GM18526 (cell line): Measurements from ENCODE around the gene PRDX4.

Source experiments
- POLR2A ChIP-seq: IDR thresholded peaks from 3 replicates; pipeline ENCODE4 v1.6.1; 2011; ENCODE audit not compliant: insufficient read length; ENCODE audit errors: extremely low read depth

The PRDX4 gene

DNA sequence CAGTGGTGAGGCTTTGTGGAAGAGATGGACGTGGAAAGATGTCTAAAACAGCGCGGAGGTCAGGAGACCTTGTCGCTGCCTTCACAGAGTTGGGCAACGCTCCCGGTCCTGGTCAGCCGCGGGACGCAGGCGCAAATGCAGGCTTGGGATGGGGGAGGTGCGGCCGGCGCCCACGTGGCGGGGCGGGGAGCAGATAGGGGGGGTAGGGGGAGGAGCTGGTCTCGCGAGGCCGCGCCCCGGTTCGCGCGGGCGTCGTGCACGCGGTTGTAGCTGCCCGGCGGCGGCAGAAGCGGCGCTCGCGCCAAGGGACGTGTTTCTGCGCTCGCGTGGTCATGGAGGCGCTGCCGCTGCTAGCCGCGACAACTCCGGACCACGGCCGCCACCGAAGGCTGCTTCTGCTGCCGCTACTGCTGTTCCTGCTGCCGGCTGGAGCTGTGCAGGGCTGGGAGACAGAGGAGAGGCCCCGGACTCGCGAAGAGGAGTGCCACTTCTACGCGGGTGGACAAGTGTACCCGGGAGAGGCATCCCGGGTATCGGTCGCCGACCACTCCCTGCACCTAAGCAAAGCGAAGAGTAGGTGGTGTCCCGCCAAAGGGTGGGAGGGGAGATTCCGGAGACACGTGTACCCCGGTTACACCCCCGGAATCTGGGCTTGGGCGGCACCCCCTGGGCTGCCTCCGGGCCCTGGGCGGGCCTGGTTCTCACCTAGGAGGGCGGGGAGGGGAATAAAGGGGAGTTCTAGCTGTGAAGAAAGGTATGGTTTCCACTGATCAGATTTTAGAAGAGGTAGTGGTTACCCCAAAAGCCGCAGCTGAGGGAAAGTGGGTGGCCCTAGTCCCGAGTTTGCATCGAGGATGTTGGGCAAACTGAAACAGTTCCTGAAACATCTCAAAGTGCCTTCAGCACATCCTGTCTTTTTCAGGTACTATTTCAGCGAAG is at the start of gene PRDX4:
PRDX4 (plus strand) TSS at position 255 of the 939 bp plus-strand sequence; CDS start at position 333, 78 bp downstream.
- TF ChIP-seq POLR2A: peak; percentile 56

DNA sequence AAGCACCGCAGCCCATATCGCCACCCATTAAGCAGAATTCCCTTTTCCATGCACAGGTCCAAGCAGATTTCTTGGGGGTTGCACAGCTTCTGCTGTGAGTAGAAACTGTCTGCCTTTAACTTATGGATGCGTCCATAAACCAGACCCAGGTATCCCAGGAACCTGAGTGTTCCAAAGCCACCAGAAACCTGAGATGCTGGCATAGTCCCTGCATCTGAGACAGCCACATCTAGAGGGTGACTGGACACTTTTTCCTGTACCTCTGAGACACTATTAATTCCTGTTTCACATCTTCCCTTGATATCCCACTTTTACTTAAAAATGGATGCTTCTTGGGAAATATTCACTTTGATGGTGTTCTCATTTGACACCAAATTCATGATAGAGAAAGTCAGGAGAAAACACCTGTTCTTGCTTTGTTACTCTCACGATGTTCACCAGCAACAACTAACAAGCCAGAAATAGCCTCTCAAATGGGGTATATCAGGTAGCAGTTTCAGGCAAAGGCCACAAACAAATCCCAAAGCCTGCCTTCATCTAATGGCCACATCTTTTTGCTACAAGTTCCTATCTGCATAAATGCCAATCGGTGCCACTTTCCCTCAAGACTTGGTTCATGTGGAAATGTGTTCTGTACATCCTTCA is 45.5 kb upstream of the PRDX4 start:
- TF ChIP-seq POLR2A: no peak

DNA sequence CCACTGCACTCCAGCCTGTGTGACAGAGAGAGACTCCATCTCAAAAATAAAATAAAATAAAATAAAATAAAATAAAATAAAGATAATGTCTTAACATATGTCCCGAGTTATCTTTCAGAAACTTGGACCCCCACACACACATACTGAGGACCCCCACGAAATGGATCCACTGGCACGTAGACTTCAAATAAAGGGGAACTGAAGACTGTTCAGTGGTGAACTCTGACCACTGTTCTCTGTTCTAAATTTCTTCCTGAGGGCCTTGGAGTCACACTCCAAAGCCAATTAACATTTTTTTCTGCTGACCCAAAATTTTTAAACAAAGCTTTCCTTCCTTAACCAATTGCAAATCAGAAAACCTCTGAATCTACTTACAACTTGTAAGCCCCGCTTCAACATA is 43.5 kb upstream of the PRDX4 start:
- no peak for TF ChIP-seq POLR2A

DNA sequence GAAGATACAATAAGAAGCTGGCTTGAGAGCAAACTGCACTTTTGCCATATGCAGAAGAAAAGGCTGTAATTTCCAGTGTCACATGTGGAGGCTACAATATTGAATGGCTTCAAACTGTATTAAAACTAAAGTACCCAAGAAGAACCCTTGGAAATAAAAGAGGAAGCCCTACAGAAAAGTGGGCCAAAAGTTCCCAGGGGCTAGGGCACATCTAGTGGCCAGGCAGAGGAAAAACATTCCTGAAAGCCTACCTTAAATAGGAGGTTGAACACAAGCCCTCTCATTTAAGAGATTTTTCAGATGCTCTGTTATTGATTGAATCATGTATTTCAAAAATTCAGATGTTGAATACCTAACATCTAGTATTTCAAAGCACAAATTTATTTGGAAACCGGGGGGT is 40.6 kb upstream of the PRDX4 start:
- no peak for TF ChIP-seq POLR2A

DNA sequence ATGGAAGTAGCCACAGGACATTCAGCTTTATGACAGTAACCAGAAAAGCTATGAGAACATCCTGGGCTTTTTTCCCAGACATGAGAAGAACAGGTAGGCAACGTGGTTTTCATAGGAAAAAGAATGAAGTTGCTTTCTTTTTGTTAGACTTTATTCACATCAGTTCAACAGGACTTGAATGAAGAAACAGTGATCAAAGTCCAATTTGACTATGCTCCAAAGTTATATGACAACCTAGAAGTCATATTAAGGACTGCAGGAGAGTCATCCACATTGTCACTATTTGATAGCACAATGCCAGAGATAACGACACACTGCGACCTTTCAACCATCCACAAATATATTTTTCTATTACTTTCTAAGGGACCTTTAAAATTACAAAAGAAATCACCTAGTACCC is 39.2 kb upstream of the PRDX4 start:
- TF ChIP-seq POLR2A: no peak

DNA sequence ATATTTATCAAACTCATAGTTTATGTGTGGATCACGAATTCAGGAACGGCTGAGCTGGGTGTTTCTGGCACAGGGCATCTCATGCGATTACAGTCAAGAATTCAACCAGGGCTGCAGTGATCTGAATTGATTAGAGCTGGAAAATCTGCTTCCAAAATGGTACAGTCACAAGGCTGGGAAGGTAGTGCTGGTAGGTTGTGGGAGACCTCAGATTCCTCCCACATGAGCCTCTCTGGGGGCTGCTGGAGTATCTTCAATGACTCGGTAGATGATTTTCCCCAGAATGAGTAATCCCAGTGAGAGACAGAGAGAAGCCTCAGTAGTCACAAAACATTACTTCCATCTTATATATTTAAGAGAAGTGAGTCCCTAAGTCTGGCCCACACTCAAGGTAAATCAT is 36.2 kb upstream of the PRDX4 start:
- no peak for TF ChIP-seq POLR2A

DNA sequence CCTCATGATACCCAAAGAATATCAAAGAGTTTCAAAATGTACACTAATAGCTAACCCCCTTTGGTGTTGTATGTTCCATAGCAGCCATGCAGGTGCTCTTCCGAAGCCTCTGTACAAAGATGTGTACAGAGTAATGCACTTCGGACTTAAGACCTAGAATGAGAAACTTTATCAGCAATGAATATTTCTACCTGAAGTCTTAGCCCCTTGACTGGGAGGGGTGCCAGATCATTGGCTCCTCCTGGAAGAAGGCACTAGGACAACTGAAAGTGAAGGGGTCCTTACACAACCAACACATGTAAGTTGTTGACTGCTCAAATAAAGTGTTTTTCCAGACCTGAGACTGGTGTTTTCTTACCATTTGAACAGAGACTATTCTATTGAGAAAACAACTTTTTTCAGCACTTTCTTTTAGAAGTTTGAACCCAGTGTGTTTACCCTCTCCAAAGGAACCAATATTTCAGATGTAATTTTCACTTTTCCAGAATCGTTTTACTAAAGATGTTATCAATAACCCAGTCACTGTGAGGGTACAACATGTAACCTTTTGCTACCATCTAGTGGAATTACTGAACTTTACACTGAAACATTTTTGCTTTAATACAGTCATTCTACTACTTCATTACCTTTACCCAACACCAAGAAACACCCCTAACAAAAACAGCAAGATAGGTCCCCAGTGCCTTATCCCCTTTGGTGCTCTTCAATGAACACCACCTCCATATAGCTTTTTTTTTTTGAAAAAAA is 33.3 kb upstream of the PRDX4 start:
- no peak for TF ChIP-seq POLR2A

DNA sequence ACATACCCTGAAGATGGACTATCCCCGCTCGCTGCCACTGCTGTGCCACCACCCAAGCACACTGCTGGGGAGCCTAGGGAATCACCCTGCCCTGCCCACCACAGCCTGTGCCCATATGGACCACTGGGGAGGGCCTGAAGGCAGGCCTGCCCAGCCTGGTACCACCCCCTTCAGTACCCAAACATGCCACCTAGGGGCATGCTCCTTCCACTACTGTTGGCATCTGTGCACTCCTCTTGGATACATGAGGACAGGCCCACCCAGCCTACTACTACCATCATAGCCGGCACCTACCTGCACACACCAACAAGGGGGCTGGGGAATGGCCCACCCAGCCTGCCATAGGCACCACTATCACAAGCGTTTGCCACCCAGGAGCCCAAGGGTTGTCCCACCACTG is 30.1 kb upstream of the PRDX4 start:
- TF ChIP-seq POLR2A: no peak

DNA sequence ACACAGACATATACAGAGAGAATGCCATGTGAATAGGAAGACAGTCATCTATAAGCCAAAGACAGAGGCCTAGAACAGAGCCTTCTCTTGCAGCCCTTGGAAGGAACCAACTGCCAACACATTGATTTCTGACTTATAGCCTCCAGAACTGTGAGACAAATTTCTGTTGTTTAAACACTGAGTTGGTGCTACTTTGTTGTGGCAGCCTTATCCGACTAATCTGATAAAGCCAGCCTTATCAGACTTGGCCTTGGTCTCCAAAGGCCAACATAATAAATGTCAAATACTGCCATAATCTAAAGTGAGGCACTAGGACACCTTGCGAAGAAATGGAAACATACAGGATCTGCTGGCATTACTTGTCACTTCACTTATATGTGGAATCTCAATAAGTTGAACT is 24.3 kb upstream of the PRDX4 start:
- TF ChIP-seq POLR2A: no peak

DNA sequence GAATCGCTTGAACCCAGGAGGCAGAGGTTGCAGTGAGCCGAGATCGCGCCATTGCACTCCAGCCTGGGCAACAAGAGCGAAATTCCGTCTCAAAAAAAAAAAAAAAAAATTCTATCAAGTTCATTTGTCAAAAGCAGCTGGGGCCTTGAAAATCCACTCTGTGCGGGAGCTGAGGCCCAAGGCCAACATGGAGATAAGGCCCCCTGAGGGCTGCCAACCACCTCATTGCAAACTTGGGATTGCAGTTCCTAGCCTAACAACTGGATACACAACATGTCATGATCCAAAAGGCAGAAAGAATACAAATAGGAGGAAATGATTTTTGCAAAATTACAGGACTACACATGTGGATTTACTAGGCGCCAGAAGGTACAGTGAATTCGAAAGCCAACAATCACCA is 22.5 kb upstream of the PRDX4 start:
- no peak for TF ChIP-seq POLR2A

DNA sequence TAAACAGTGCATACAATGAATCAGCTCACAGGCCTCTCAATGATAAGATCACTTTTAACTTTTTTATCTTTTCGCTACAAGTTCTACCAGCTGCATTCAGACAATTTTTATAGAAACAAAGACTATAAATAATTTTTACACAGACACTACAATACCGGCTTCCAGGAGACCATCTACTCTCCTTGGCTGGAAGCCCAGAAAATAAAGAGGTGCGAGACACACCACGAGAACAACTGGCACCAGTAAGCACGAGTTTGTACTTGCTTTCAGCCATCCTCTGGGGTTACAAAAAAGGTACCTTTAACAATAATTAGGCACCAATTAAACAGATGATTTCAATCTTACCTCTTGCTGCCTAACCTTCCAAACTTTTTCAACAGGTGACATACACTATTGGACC is 11.2 kb upstream of the PRDX4 start:
- TF ChIP-seq POLR2A: no peak

DNA sequence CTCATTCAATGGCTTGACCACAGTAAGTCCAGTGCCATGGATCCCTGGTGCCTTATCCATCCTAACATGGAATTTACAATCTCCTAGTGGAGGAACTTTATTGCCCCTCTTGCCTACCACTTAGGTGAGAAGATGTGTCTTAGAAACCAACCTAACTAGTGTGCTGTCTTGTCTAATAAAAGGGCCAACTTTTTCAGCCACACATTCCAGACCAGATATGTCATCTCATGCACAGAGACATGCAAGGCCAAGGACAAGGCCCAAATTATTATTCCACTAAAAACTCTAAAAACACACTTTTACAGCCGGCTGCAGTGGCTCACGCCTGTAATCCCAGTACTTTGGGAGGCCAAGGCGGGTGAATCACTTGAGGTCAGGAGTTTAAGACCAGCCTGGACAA is 10.6 kb upstream of the PRDX4 start:
- TF ChIP-seq POLR2A: no peak

DNA sequence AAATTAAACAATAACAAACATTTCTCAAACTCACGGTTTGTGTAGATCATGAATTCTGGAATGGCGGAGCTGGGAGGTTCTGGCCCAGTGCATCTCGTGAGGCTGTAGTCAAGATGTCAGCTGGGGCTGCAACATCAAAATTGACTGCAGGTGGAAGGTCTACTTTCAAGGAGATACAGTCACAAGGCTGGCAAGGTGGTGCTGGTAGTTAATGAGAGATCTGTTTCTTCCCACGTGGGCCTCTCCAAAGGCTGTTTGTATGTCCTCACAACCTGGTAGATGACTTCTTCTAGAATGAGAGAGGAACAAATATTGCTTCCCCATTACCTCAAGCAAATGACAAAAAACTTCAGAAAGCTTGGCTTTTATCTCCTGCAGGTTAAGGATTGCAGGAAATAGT is 8.0 kb upstream of the PRDX4 start:
- TF ChIP-seq POLR2A: no peak

DNA sequence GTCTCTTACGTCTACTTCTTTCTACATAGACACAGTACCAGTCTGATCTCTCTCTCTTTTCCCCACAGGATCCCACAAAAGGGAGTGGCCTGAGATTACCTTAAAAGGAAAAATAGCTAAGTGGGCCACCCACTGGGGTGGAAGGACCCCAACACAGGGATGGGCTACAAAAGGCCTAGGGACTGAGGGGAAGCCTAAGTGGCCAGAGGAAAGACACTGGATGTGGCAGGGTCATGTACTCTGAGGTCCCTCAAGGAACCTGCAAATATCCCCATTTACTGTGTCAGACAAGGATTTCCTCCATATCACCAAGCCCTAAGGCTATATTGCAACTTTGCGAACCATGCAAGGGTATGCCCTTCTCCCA is 6.5 kb upstream of the PRDX4 start:
- no peak for TF ChIP-seq POLR2A

DNA sequence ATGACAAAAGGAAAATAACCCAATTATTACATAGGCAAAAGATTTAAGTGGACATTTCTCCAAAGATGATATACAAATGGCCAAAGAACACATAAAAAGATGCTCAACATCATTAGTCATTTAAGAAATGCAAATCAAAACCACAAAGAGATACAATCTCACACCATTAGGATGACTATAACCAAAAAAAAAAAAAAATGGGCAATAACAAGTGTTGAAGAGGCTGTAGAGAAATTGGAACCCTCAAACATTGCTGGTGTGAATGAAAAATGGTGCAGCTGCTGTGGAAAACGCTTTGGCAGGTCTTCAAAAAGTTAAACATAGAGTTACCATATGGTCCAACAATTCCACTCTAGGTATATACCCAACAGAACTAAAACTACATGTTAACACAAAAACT is 5.6 kb upstream of the PRDX4 start:
- TF ChIP-seq POLR2A: no peak

DNA sequence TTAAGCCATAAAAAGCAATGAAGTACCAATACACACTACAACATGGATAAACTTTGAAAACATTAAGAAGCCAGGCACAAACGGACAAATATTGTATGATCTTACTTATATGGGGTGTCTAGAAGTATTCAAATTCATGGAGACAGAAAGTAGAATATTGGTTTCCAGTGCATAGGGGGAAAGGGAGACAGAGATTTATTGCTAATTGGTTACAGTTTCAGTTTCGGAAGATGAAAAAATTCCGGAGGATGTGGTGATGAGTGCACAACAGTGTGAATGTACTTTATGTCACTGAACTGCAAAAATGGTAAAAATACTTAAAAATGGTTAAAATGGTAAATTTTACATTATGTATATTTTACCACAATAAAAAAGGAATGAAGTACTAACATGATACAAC is 5.1 kb upstream of the PRDX4 start:
- TF ChIP-seq POLR2A: no peak
